NCI-H524 (cell line): Measurements from ENCODE around the gene COL5A3.
A peak's percentile ranks its signal among the peaks of the same experiment; 100 is the strongest.
"Not testable (repeated sequence)": the region's sequence is repeated elsewhere in the genome, so short reads cannot be mapped to it uniquely, and the experiment has no call there.

Source experiments
- DNase-seq, 2 experiments: peaks; one replicate each; lab custom pipeline; 2025; lab: John Stamatoyannopoulos, UW

COL5A3 gene

DNA sequence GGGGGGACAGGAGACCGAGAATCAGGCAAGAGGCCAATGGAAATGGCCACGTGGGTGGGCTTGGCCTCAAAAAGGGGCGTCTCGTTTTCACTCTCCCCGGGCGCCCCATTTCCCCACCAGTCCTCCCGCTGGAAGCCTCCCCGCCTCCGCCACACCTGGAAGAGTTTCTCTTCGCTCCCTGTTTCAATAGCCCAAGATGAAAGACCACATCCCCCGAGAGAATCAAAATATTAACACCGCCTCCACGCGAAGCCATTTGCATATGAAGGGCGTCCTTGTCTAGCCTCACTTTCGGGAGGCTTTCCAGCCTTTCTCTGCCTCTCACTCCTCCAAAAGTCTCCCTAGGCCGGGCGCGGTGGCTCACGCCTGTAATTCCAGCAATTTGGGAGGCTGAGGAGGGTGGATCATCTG is 73.3 kb downstream of the COL5A3 start:
- no peak for DNase-seq

GRCh38 chr19:9936326-9937000 is 73.8 kb downstream of the COL5A3 start, which contains the start of gene OLFM2:
Gene OLFM2, minus strand, starts transcription at chr19:9936515. Its CDS starts 149 bp downstream, at chr19:9936366.
- DNase-seq = peak in 1 of 2 experiments; percentile 21

GRCh38 chr19:9935506-9936325 is 74.6 kb downstream of the COL5A3 start:
- DNase-seq = no peak

- DNase-seq = peak; percentile 17 to 51
Observed at GRCh38 chr19:9934132-9934950, 76.0 kb downstream of the COL5A3 start.

GRCh38 chr19:9932835-9933234 is 77.5 kb downstream of the COL5A3 start:
- DNase-seq = no peak

GRCh38 chr19:9931629-9932028 is 78.7 kb downstream of the COL5A3 start:
- DNase-seq = no peak

- DNase-seq = no peak
Observed at GRCh38 chr19:9923440-9923839, 86.9 kb downstream of the COL5A3 start.

GRCh38 chr19:9922782-9923379 is 87.4 kb downstream of the COL5A3 start:
- DNase-seq = not testable (repeated sequence)

- DNase-seq = peak; percentile 32 to 61
Observed at GRCh38 chr19:9917321-9917720, 93.0 kb downstream of the COL5A3 start.

DNA sequence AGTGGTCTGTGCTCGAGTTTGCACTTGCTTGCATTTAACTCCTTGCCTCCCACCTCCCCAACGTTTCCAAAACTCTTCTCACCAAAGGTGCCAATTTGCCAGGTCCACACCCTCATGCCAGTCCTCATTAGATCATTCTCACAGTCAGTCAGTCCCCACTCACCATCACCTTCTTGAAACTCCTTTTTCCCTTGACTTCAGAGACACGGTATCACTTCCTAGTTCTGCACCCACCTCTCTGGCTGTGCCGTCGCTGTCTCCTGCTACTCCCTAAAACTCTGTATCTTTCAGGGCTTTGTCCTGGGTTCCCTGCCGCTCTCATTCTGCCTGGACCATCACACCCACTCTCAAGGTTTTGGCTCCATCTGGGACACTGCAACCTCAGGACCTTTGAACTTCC is 93.6 kb downstream of the COL5A3 start:
- DNase-seq = no peak

DNA sequence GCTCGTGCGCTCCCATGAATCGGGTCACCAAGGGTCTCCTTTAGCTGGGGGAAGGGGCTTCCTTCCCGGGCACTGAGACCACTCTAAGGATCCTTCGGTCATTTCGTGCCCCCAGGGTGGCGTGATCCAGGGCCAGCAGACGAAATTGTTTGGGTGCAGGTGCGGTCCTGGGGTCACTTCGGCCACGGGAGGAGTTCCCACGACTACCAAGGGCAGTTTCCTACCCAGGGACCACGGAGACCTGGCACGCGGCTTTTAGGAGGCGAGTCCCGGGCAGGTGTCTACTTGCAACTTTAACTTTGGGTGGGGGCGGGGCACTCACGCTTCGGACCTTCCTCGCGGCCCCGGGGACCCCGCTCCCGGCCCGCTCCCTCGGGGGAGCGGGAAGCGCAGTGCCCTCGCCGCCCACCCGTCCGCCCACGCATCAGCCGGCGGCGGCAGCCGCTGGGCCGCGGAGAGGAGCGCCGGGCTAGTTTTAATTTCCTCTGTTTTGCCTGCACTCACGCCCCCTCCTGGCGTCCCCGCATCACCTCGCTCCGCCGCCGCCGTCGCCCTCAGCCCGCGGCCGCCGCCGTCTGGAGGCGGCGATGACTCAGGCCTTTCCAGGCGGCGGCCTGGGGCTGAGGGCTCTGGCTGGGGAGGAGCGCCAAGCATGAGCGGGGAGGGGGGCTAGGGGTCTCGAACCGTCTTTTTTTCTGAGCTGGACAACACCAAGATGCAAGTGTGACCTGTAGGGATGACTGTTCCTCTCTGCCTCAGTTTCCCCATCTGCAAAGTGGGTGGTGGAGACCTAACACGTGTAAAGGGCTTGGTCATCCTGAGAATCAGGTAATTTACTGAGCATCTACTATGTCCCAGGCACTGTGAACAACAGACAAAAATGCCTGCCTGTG is 95.7 kb downstream of the COL5A3 start:
- DNase-seq = peak; percentile 63 to 82

DNA sequence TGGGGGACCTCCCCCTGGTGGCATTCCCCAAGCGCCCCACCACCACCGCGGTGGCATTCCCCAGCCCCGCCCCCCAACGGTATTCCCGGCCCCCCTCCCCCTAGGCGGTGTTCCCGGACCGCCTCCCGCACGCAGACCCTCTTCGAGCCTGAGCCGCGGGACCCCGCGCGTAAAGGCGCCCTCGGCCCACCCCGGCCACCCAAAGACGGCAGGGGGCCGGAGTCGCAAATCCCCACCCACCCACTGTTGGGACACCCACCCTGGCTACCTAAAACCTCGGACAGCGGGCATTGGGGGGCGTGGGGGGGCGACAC is 96.3 kb downstream of the COL5A3 start:
- DNase-seq = no peak

GRCh38 chr19:9913237-9914000 is 96.9 kb downstream of the COL5A3 start:
- peak in 1 of 2 experiments; percentile 29 for DNase-seq

DNA sequence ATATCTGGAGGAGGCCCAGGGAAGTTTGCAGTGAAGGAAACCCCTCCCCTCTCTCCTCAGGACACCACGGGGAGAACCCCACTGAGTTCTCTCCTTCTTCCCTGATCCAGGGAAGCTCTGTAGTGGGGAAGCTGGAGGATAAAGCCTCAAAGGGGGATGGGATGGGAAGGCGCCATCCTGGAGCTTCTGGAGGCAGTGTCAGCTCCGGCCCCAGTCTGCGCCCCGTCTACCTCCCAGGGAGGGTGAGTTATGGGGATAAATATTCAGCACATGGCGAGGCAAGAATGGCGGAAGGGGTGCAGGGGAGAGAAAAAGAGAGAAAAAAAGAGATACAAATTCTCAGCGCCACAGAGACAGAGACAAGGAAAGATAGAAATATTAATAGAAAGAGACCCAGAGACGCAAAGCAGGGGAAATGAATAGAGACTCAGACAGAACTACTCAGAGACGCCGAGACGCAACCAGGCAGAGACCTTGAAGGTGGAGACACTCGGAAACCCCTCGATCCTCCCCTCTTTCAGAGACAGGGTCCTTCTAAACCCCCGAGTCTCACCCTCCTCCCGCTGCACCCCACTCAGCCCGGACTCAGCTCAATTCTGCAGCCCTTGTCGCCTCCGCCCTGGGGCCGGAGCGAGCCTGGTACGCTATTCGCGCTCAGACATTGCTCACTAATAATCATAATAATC is 97.6 kb downstream of the COL5A3 start:
- DNase-seq = no peak

- no peak for DNase-seq
Observed at GRCh38 chr19:9911524-9912185, 98.6 kb downstream of the COL5A3 start.

GRCh38 chr19:9910625-9911024 is 99.7 kb downstream of the COL5A3 start:
- no peak for DNase-seq
